GM23248 (cell line): ENCODE measurements around the gene SHC1. TPM values are rescaled to one million over a fixed set of nuclear protein-coding genes. Genes with fewer than 3 reads are reported as not detected.
A peak's percentile ranks its signal among the peaks of the same experiment; 100 is the strongest.

Experiments used
- DNase-seq: peaks from one replicate; pipeline ENCODE4 v3.0.0-alpha.2; 2015
- H2AFZ ChIP-seq: fragments of 200-600 bp; sonication (generic); 2 replicates; pipeline ENCODE4 v1.6.1; 2016; ENCODE audit warnings: antibody characterized with exemption
- H3F3A ChIP-seq: fragments of 200-600 bp; sonication (generic); 2 replicates; pipeline ENCODE4 v1.6.1; 2016; ENCODE audit warnings: mild to moderate bottlenecking, antibody characterized with exemption, mixed run types; ENCODE audit not compliant: insufficient read depth
- H3K27ac ChIP-seq: fragments of 200-600 bp; sonication (generic); 2 replicates; pipeline ENCODE4 v1.5.1; 2016; ENCODE audit warnings: mild to moderate bottlenecking
- H3K27me3 ChIP-seq: fragments of 200-600 bp; sonication (generic); replicated peaks from 2 replicates; pipeline ENCODE4 v1.6.1; 2016; ENCODE audit warnings: mild to moderate bottlenecking; ENCODE audit not compliant: insufficient read depth
- H3K36me3 ChIP-seq: fragments of 200-600 bp; sonication (generic); 2 replicates; pipeline ENCODE4 v1.6.1; 2016; ENCODE audit warnings: low read depth, mild to moderate bottlenecking
- H3K4me1 ChIP-seq: fragments of 200-600 bp; sonication (generic); 2 replicates; pipeline ENCODE4 v1.6.1; 2016; ENCODE audit warnings: mild to moderate bottlenecking; ENCODE audit not compliant: insufficient read depth
- H3K4me2 ChIP-seq: fragments of 200-600 bp; sonication (generic); one replicate; pipeline ENCODE4 v1.6.1; 2016; ENCODE audit warnings: mild to moderate bottlenecking; ENCODE audit not compliant: unreplicated experiment
- H3K4me3 ChIP-seq: fragments of 200-600 bp; sonication (generic); 2 replicates; pipeline ENCODE4 v1.5.1; 2016; ENCODE audit warnings: mild to moderate bottlenecking
- H3K79me2 ChIP-seq: fragments of 200-600 bp; sonication (generic); 2 replicates; pipeline ENCODE4 v1.6.1; 2016; ENCODE audit warnings: mild to moderate bottlenecking; ENCODE audit not compliant: insufficient read depth
- H3K9ac ChIP-seq: fragments of 200-600 bp; sonication (generic); 2 replicates; pipeline ENCODE4 v1.6.1; 2016; ENCODE audit warnings: mild to moderate bottlenecking
- H3K9me2 ChIP-seq: fragments of 200-600 bp; sonication (generic); 2 replicates; pipeline ENCODE4 v1.6.1; 2016; ENCODE audit warnings: mixed run types, mild to moderate bottlenecking, moderate library complexity; ENCODE audit not compliant: insufficient read depth
- H3K9me3 ChIP-seq: fragments of 200-600 bp; sonication (generic); one replicate; pipeline ENCODE4 v1.6.1; 2017; ENCODE audit warnings: low read depth
- H4K20me1 ChIP-seq: fragments of 200-600 bp; sonication (generic); 2 replicates; pipeline ENCODE4 v1.6.0; 2016; ENCODE audit not compliant: insufficient read depth
- EZH2 ChIP-seq: fragments of 200-600 bp; sonication (generic); IDR thresholded peaks from 2 replicates; pipeline ENCODE4 v1.6.1; 2018; ENCODE audit warnings: antibody characterized with exemption, mild to moderate bottlenecking; ENCODE audit not compliant: insufficient read depth, poor library complexity, severe bottlenecking
- EZH2phosphoT487 ChIP-seq: fragments of 200-600 bp; sonication (generic); IDR thresholded peaks from 2 replicates; pipeline ENCODE4 v1.6.1; 2018; ENCODE audit warnings: antibody characterized with exemption, moderate library complexity, mild to moderate bottlenecking, low read depth; ENCODE audit not compliant: insufficient read depth
- WGBS, 2 experiments: methylation state at CpG; one replicate each; pipeline ENCODE4 v1.1.6; 2015 to 2017; ENCODE audit warnings: low lambda C conversion rate in 2 of 2, low coverage in 1 of 2; ENCODE audit errors: missing lambda C conversion rate in 2 of 2; 5-methylcytosine and 5-hydroxymethylcytosine counted together
- in situ Hi-C: fragments of 300-500 bp; cut with MboI; formaldehyde crosslinking; loops from 2 replicates; pipeline ENCODE4 v1.15.0; 2020
- polyA plus RNA-seq: library from polyadenylated mRNA; unstranded; fragments of >200 nt; fragmentation: Nextera tagmentation; extraction: Ambion mirVana; gene quantifications from 2 replicates; pipeline ENCODE4 v1.2.1, GENCODE V29; 2016
- total RNA-seq: library from RNA; depleted of rRNA; stranded (reverse); fragments of >200 nt; shearing (Covaris generic); gene quantifications from 2 replicates; pipeline ENCODE4 v1.2.3, GENCODE V29; 2014; rRNA removed

Gene SHC1
- total RNA-seq (295 and 319 TPM in 2 replicates), polyA plus RNA-seq (275 and 278 TPM in 2 replicates)

- Histone ChIP-seq H3K27ac (peak within 1 kb of the TSS; percentile 99), H2AFZ (0 out of 2 replicates have a peak within 1 kb of the TSS, but pooled peaks have one; percentile 39), H3K4me2 (peak within 1 kb of the TSS; percentile 96), H3K27me3 (no peaks in the 10 kb centered on the region), H4K20me1 (no peaks in the 10 kb centered on the region), H3K9me2 (no peaks in the 10 kb centered on the region), H3K9me3 (no peaks in the 10 kb centered on the region), H3K9ac (peak within 1 kb of the TSS; percentile 98), H3K4me3 (peak within 1 kb of the TSS; percentile 82), H3K79me2 (peaks cover 53% of the 10 kb centered on the region), H3F3A (peaks cover 53% of the 10 kb centered on the region), H3K36me3 (peaks cover 16% of the 10 kb centered on the region; the same call in 1 of the 2 replicates), H3K4me1 (peaks cover 30% of the 10 kb centered on the region)
- in situ Hi-C loops: no loop called here
- peak; percentile 96 for DNase-seq
- TF ChIP-seq EZH2phosphoT487 (no peak), EZH2 (no peak)
- WGBS, 2 experiments: 0 to 2% methylated on average over 7 to 15 of the region's 15 CpGs
Observed at GRCh38 chr1:154970631-154971340, at the start of gene SHC1. SHC1 (minus strand) TSS chr1:154970747; CDS start chr1:154970526, 221 bp downstream.

DNA sequence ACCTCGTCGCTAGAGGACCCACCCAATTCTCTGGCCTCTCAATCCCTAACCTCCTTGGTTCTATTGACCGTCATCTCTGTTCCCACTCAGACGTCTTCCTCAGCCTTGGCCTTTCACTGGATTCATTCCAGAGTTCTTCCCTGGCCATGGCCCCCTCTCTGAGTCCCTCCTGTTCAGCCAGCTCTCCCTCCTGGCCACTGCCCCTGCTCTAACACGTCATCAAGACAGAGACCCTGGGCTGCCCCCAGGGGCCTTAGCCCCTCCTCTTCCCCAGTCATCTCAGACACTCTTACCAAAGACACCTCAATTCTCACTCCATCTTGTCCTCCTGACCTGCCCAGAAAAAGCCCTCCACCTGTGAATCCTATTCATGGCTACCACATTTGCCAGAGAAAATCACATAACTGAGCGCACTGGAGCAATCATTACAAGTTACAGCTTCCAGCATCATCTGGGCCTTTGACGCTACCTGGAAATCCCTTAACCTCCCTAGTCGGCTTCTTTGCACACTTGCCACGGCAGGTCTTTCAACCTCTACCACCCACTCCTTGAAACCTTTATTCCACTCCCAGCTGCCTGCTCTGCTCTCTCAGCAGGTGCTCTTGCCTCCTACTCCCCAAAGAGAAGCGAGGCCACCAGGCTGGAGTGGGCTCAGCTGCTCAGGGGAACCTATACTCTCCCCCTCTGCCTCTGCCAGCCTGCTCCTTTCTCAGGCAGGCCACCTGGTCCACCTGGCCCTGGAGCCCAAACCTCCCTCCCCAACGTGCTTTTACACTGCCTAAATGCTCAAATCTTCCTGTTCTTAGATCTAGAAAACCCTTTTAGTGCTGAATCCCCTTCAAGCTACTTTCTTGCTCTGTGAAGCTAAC, 49.1 kb upstream of the SHC1 start:
- Histone ChIP-seq H3K9me2 (no peaks in the 10 kb centered on the region), H3K4me2 (no peak overlapping the region), H3K27ac (no peak overlapping the region), H3K79me2 (no peaks in the 10 kb centered on the region), H3K4me1 (peaks cover 16% of the 10 kb centered on the region), H3K9me3 (no peaks in the 10 kb centered on the region), H3K36me3 (no peaks in the 10 kb centered on the region), H3K9ac (no peak overlapping the region), H4K20me1 (no peaks in the 10 kb centered on the region), H3F3A (no peaks in the 10 kb centered on the region), H2AFZ (no peak overlapping the region), H3K27me3 (no peaks in the 10 kb centered on the region), H3K4me3 (no peak overlapping the region)
- in situ Hi-C loops: no loop called here
- DNase-seq: no peak
- TF ChIP-seq EZH2 (no peak), EZH2phosphoT487 (no peak)
- WGBS, 2 experiments: 77% methylated on average over 11 of the region's 11 CpGs

DNA sequence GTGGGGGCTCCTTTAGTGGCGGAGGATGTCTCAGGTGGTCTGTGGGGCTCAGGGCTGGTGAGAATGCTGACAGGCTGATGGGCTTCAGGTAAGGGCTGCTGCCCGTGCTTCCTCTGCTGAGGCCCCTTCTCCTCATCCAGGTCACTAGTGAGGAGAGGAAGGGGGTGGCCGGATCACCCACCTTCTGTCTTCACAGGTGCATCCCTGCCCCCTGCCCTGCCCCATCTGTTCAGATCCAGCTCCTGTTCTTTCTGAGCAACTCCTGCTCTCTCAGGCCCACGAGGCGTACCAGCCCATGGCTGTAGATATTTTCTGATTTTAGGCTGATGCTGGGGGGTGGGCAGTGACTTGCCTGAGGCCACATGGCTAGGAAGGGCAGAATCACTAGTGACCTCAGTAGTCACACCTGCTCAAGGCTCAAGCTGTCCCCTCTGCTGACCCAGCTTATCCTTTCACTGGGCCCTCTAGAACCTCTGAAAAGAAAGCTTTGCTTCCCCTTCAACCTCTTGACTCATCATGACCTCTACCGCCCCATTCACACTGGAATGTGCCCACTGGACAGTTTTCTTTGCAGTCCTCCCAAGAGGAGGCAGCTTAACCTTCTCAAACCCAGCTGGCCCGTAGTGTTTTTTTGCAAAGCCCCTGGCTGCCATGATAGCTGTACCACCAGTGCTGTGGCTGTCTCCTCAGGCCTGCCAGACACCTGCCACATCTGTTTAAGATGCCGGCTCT, 48.2 kb upstream of the SHC1 start:
- H3K36me3 ChIP-seq: no peaks in the 10 kb centered on the region
- H3K9me3 ChIP-seq: no peaks in the 10 kb centered on the region
- no peak overlapping the region for H3K9ac ChIP-seq
- no peak for DNase-seq
- in situ Hi-C loops: no loop called here
- TF ChIP-seq EZH2: no peak
- WGBS, 2 experiments: 97 to 99% methylated on average over 7 to 8 of the region's 8 CpGs
- H3K79me2 ChIP-seq: no peaks in the 10 kb centered on the region
- H4K20me1 ChIP-seq: no peaks in the 10 kb centered on the region
- no peaks in the 10 kb centered on the region for H3K27me3 ChIP-seq
- no peaks in the 10 kb centered on the region for H3F3A ChIP-seq
- H2AFZ ChIP-seq: no peak overlapping the region
- no peak overlapping the region for H3K4me2 ChIP-seq
- H3K9me2 ChIP-seq: no peaks in the 10 kb centered on the region
- H3K27ac ChIP-seq: no peak overlapping the region
- no peak overlapping the region for H3K4me3 ChIP-seq
- H3K4me1 ChIP-seq: peaks cover 16% of the 10 kb centered on the region

DNA sequence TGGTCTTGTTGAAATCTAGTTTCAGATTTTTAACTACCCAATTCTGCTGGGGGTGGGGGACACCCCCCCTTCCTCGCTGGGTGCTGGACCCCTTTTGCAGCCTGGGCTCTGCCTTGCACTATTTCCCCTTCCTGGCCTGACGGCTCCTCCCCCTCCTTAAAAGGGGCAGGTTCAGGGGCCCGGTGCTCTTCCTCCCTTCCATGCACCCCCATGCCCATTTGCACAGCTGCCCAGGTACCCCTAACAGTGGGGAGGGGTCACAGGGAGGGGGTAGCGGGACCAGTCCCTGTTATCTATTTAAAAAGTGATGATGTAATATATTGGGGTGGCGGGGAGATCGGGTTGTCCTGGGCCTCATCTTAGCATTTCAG, 47.4 kb upstream of the SHC1 start:
- H3K27ac ChIP-seq: no peak overlapping the region
- no peaks in the 10 kb centered on the region for H4K20me1 ChIP-seq
- peaks cover 16% of the 10 kb centered on the region for H3K4me1 ChIP-seq
- no peaks in the 10 kb centered on the region for H3K27me3 ChIP-seq
- WGBS, 2 experiments: 67 to 71% methylated on average over 6 of the region's 6 CpGs
- no peaks in the 10 kb centered on the region for H3K9me3 ChIP-seq
- peak overlapping the region; percentile 47; the same call in 1 of the 2 replicates for H2AFZ ChIP-seq
- DNase-seq: no peak
- H3K4me2 ChIP-seq: peak overlapping the region; percentile 58
- H3K36me3 ChIP-seq: no peaks in the 10 kb centered on the region
- TF ChIP-seq EZH2 (no peak), EZH2phosphoT487 (no peak)
- H3K9me2 ChIP-seq: no peaks in the 10 kb centered on the region
- no peaks in the 10 kb centered on the region for H3F3A ChIP-seq
- in situ Hi-C loops: no loop called here
- H3K4me3 ChIP-seq: peak overlapping the region; percentile 64
- H3K9ac ChIP-seq: peak overlapping the region; percentile 53
- no peaks in the 10 kb centered on the region for H3K79me2 ChIP-seq
